Measurements from ENCODE around the gene HIP1R. TPM values are rescaled to one million over a fixed set of nuclear protein-coding genes. Genes with fewer than 3 reads are reported as not detected.

HIP1R gene
- total and polyA plus RNA-seq, 10 donors = 40.3 to 65.9 (median 49.0) TPM

DNA sequence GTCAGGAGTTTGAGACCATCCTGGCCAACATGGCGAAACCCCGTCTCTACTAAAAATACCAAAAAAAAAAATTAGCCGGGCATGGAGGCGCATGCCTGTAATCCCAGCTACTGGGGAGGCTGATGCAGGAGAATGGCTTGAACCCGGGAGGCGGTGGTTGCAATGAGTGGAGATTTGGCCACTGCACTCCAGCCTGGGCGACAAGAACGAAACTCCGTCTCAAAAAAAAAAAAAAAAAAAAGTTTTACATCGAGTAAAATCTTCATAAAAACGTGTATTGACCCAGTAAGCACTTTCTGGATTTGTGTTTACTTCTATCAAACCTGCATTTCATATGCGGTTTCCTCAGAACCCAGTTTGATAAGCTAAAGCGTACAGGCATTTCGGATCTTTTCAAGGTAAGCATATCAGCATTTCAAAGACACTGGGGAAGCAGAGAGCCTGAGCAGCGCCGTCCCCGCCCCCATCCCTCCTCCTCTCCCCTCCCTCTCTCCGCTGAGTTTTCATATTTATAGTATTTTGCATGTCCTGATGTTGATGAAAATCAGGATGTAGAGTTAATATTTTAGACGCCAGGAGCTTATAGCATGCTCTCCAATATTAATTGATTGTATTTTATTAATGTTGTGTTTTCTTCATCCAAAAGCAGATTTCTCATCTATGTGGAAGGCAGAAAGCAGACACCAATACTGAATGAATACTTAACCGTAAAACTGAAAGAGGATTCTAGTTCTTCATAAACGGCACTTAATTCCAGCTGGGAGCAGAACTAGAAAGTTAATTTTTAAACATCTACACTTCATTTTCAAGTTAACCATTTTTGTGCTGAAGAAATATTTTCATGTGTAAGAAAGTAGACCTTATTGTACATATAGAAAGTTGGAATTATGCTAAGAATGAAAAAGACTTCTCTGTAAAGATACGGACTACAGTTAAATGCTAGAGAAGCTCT lies 9.2 kb upstream of the HIP1R start:
- no peaks in the 10 kb centered on the region for H3K36me3 ChIP-seq
- 35 to 53% (median 41%) methylated on average over 20 to 22 of the region's 22 CpGs for WGBS, 5 donors
- H3K4me3 ChIP-seq = peak overlapping the region in 5 of 8 donors; percentile 8 to 54 (median 20)
- DNase-seq = peak; percentile 67
- H3K4me1 ChIP-seq = peaks cover 0 to 34% (median 16%) of the 10 kb centered on the region in 6 donors
- H3K27me3 ChIP-seq (replicated peaks in 1 of 7) = no peaks in the 10 kb centered on the region
- intact Hi-C loops (cut with DNase I; ENCODE audit: low total_unique reads) = no loop called here
- H3K27ac ChIP-seq = no peak overlapping the region
- no peak for TF ChIP-seq POLR2A (IDR thresholded peaks at IDR 0.05)
- H3K9me3 ChIP-seq = no peaks in the 10 kb centered on the region

DNA sequence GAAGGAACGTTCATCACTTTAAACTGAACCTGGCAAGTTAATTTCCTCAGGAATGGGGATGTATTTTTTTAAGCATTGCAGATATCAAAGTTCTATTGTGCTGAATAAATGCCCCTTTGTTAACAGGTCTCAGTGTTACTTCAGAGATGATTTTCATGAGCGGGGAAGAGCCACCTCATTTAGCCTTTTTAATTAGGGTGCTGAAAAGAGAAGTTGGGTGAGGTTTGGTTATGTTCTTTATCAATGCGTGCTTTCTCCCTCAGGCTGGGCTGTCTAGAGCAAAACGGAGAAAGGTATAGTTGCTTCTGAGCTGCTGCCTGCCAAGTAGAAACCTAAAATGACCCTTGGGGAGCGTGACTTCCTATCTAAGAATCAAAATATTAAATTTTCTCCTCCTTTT lies 8.0 kb upstream of the HIP1R start:
- H3K4me3 ChIP-seq = no peak overlapping the region
- 57 to 75% (median 62%) methylated on average over 5 of the region's 5 CpGs for WGBS, 5 donors
- no peaks in the 10 kb centered on the region for H3K36me3 ChIP-seq
- intact Hi-C loops (cut with DNase I; ENCODE audit: low total_unique reads) = no loop called here
- H3K27me3 ChIP-seq (replicated peaks in 1 of 7) = no peaks in the 10 kb centered on the region
- no peak for DNase-seq
- TF ChIP-seq POLR2AphosphoS5 (IDR thresholded peaks at IDR 0.05) (no peak), POLR2A (IDR thresholded peaks at IDR 0.05) (no peak)
- TF ChIP-seq, protein P1, sequence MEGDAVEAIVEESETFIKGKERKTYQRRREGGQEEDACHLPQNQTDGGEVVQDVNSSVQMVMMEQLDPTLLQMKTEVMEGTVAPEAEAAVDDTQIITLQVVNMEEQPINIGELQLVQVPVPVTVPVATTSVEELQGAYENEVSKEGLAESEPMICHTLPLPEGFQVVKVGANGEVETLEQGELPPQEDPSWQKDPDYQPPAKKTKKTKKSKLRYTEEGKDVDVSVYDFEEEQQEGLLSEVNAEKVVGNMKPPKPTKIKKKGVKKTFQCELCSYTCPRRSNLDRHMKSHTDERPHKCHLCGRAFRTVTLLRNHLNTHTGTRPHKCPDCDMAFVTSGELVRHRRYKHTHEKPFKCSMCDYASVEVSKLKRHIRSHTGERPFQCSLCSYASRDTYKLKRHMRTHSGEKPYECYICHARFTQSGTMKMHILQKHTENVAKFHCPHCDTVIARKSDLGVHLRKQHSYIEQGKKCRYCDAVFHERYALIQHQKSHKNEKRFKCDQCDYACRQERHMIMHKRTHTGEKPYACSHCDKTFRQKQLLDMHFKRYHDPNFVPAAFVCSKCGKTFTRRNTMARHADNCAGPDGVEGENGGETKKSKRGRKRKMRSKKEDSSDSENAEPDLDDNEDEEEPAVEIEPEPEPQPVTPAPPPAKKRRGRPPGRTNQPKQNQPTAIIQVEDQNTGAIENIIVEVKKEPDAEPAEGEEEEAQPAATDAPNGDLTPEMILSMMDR (IDR thresholded peaks at IDR 0.05 in 8 of 11, conservative IDR thresholded peaks at IDR 0.05 in 3 of 11) = no peak
- H3K27ac ChIP-seq = no peak overlapping the region
- H3K9me3 ChIP-seq = no peaks in the 10 kb centered on the region
- peaks cover 0 to 23% (median 8%) of the 10 kb centered on the region in 6 donors for H3K4me1 ChIP-seq

DNA sequence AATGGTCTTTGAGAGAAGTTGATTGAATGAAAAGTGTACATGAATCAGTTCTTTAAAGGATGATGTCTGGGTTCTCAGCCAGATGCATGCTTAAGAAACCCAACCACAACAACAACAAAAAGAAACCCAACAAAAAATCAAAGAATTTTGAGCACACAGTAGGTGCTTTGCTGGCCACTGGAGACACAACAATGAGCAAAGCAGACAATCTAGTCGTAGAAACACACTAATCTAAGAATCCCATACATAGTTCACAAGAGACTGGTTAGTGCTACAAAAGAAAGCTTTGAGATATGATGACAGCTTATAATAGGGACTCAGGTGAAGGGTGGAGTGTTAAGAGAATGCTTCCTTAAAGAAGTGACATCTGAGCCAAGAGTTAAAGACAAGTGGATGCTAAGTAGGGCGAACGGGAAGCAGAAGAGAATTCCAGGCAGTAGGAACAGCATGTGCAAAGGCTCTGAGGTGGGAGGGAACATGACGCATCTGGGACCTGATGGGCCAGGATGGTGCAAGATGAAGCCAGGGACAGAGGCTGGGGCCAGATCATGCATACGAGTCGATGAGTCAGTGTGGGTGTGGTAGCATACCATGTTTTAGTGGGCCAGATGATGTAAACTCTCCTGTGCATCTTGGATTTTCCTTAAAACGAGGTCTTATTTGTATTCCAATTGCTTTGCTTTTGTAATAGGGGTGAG lies 4.6 kb upstream of the HIP1R start:
- DNase-seq = peak; percentile 30
- 74 to 89% (median 77%) methylated on average over 7 of the region's 7 CpGs for WGBS, 5 donors

More for the DNA sequence above, 4.6 kb upstream of the HIP1R start:
- Histone ChIP-seq H3K4me1 (peaks cover 0 to 26% (median 12%) of the 10 kb centered on the region in 6 donors), H3K4me3 (no peak overlapping the region), H3K36me3 (no peaks in the 10 kb centered on the region), H3K27ac (no peak overlapping the region), H3K9me3 (no peaks in the 10 kb centered on the region), H3K27me3 (replicated peaks in 1 of 7) (peaks cover 0 to 7% (median 0%) of the 10 kb centered on the region in 7 donors)
- TF ChIP-seq POLR2A (IDR thresholded peaks at IDR 0.05) (no peak), POLR2AphosphoS5 (IDR thresholded peaks at IDR 0.05) (no peak)
- TF ChIP-seq, protein P1 (IDR thresholded peaks at IDR 0.05 in 8 of 11, conservative IDR thresholded peaks at IDR 0.05 in 3 of 11) = no peak
- intact Hi-C loops (cut with DNase I; ENCODE audit: low total_unique reads) = no loop called here
